ENCODE measurements around the gene SGPL1.

Gene SGPL1

GRCh38 chr10:70812814-70813213, 2.9 kb upstream of the SGPL1 start:
- no peak for DNase-seq

GRCh38 chr10:70814126-70814525, 1.6 kb upstream of the SGPL1 start:
- no peak for DNase-seq

- DNase-seq = peak; percentile 73 to 87 (median 77)
Observed at GRCh38 chr10:70816220-70816894, 609 bp downstream of the SGPL1 start.

- peak; percentile 43 to 79 (median 71) for DNase-seq
Observed at GRCh38 chr10:70820976-70821750, 5.4 kb downstream of the SGPL1 start.

- no peak for DNase-seq
Observed at GRCh38 chr10:70822076-70822820, 6.5 kb downstream of the SGPL1 start.

- DNase-seq = peak; percentile 32 to 84 (median 80)
Observed at GRCh38 chr10:70827086-70827757, 11.5 kb downstream of the SGPL1 start.

- DNase-seq = no peak
Observed at GRCh38 chr10:70828923-70829322, 13.2 kb downstream of the SGPL1 start.

- DNase-seq = no peak
Observed at GRCh38 chr10:70829543-70829942, 13.8 kb downstream of the SGPL1 start.

- peak; percentile 71 to 91 (median 83) for DNase-seq
Observed at GRCh38 chr10:70830164-70830563, 14.4 kb downstream of the SGPL1 start.

GRCh38 chr10:70832221-70832620, 16.5 kb downstream of the SGPL1 start:
- DNase-seq = peak; percentile 32 to 65 (median 63)

GRCh38 chr10:70832852-70833528, 17.2 kb downstream of the SGPL1 start:
- peak; percentile 84 to 99 (median 96) for DNase-seq

- no peak for DNase-seq
Observed at GRCh38 chr10:70833601-70834000, 17.9 kb downstream of the SGPL1 start.

- peak; percentile 59 to 73 (median 64) for DNase-seq
Observed at GRCh38 chr10:70834021-70834420, 18.3 kb downstream of the SGPL1 start.

GRCh38 chr10:70834441-70835151, 18.8 kb downstream of the SGPL1 start:
- DNase-seq = peak; percentile 82 to 92 (median 89)

GRCh38 chr10:70836319-70836718, 20.6 kb downstream of the SGPL1 start:
- no peak for DNase-seq

GRCh38 chr10:70837660-70838059, 21.9 kb downstream of the SGPL1 start:
- no peak for DNase-seq

- peak; percentile 28 to 69 (median 62) for DNase-seq
Observed at GRCh38 chr10:70838270-70838805, 22.6 kb downstream of the SGPL1 start.

GRCh38 chr10:70840836-70841235, 25.1 kb downstream of the SGPL1 start:
- peak in 1 of 3 donors; percentile 34 for DNase-seq

GRCh38 chr10:70843333-70843732, 27.6 kb downstream of the SGPL1 start:
- no peak for DNase-seq

GRCh38 chr10:70843776-70844489, 28.2 kb downstream of the SGPL1 start:
- DNase-seq = no peak

GRCh38 chr10:70845256-70845655, 29.5 kb downstream of the SGPL1 start:
- peak in 1 of 3 donors; percentile 40 for DNase-seq
